HCT116 (cell line): ENCODE measurements around the gene ART3. TPM values are rescaled to one million over a fixed set of nuclear protein-coding genes. Genes with fewer than 3 reads are reported as not detected.

Source experiments
- ATAC-seq: fragments of 200-7000 bp; cut with Tn5 transposase; 2 replicates; pipeline ENCODE4 v1.9.1; 2020; ENCODE audit warnings: mild to moderate bottlenecking, moderate library complexity
- BruUV-seq: library from RNA; stranded (reverse); fragments of 400-500 nt; replicated peaks from 2 replicates; lab custom pipeline; 2021; lab: Mats Ljungman, UMichigan
- CTCF ChIA-PET: fragments of 300-600 bp; sonication (Branson Sonifier 250); formaldehyde crosslinking; loops from one replicate; lab custom pipeline; 2021; ENCODE audit warnings: antibody characterized with exemption; lab: Charles Lee
- POLR2A ChIA-PET: fragments of 300-600, 350-600 bp; sonication (Branson Sonifier 250); formaldehyde crosslinking; loops from one replicate; lab custom pipeline; 2021; ENCODE audit warnings: antibody characterized with exemption; lab: Charles Lee
- RAD21 ChIA-PET, 2 experiments: fragments of 300-600 bp; sonication (Branson Sonifier 250); formaldehyde crosslinking; loops; one replicate each; lab custom pipeline; 2023; ENCODE audit warnings: low total read pairs in 2 of 2; ENCODE audit not compliant: uncharacterized antibody in 2 of 2, unreplicated experiment in 2 of 2, low non-redundant PET in 1 of 2; lab: Charles Lee
- DNase-seq: peaks from one replicate; pipeline ENCODE4 v3.0.0-alpha.2; 2010; ENCODE audit warnings: low read depth, low spot score
- H2AFZ ChIP-seq: fragments of 200-600 bp; shearing (Covaris generic), sonication (generic); 2 replicates; pipeline ENCODE4 v1.6.1; 2017; ENCODE audit warnings: low read depth, mixed run types, mixed read lengths, antibody characterized with exemption, low read length; ENCODE audit not compliant: poor library complexity, severe bottlenecking
- H3K27ac ChIP-seq: 2 replicates; pipeline ENCODE4 v1.5.1; 2012; ENCODE audit warnings: low read depth, low read length
- H3K27me3 ChIP-seq: fragments of 200-600 bp; sonication (generic); 2 replicates; pipeline ENCODE4 v1.6.1; 2016; ENCODE audit warnings: mixed run types, low read length, mixed read lengths; ENCODE audit not compliant: insufficient read depth
- H3K36me3 ChIP-seq, 2 experiments: fragments of 200-500 bp in 1 of 2; fragments of 200-600 bp in 1 of 2; sonication (Bioruptor generic) in 1 of 2; sonication (generic) in 1 of 2; 2 replicates each; pipeline versions ENCODE4 v1.5.1 to v1.6.1; 2014 to 2016; ENCODE audit warnings: low read length in 2 of 2, inconsistent platforms in 1 of 2, mixed read lengths in 1 of 2, mixed run types in 1 of 2; ENCODE audit not compliant: insufficient read depth in 2 of 2, control insufficient read depth in 1 of 2
- H3K4me1 ChIP-seq, 2 experiments: fragments of 200-600 bp in 1 of 2; sonication (generic) in 1 of 2; 2 replicates each; pipeline versions ENCODE4 v1.5.1 to v1.6.1; 2012 to 2017; ENCODE audit warnings: low read length in 2 of 2, inconsistent platforms in 1 of 2, mild to moderate bottlenecking in 1 of 2, mixed read lengths in 1 of 2, mixed run types in 1 of 2, moderate library complexity in 1 of 2; ENCODE audit not compliant: insufficient read depth in 2 of 2, control insufficient read depth in 1 of 2
- H3K4me2 ChIP-seq: fragments of 200-600 bp; sonication (generic); 2 replicates; pipeline ENCODE4 v1.6.1; 2017; ENCODE audit warnings: mixed run types, low read length, mixed read lengths
- H3K4me3 ChIP-seq, 2 experiments: fragments of 200-600 bp in 1 of 2; sonication (generic) in 1 of 2; replicated peaks in 1 of 2; 2 replicates each; pipeline ENCODE4 v1.5.1; 2011 to 2016; ENCODE audit warnings: low read length in 2 of 2, control low read depth in 1 of 2, low read depth in 1 of 2, mild to moderate bottlenecking in 1 of 2, mixed read lengths in 1 of 2, mixed run types in 1 of 2
- H3K79me2 ChIP-seq: fragments of 200-600 bp; sonication (generic); 2 replicates; pipeline ENCODE4 v1.6.1; 2017; ENCODE audit warnings: mild to moderate bottlenecking, mixed run types, low read length, moderate library complexity, mixed read lengths; ENCODE audit not compliant: insufficient read depth
- H3K9ac ChIP-seq: fragments of 200-600 bp; sonication (generic); 2 replicates; pipeline ENCODE4 v1.6.1; 2016; ENCODE audit warnings: low read length, mixed read lengths
- H3K9me2 ChIP-seq: fragments of 200-600 bp; sonication (generic), shearing (Covaris generic); 2 replicates; pipeline ENCODE4 v1.6.1; 2017; ENCODE audit warnings: mixed run types, mild to moderate bottlenecking, moderate library complexity; ENCODE audit not compliant: insufficient read depth
- H3K9me3 ChIP-seq, 2 experiments: fragments of 200-500 bp in 1 of 2; fragments of 200-600 bp in 1 of 2; sonication (Bioruptor generic) in 1 of 2; sonication (generic) in 1 of 2; 2 replicates each; pipeline ENCODE4 v1.6.1; 2014 to 2017; ENCODE audit warnings: low read length in 2 of 2, mixed read lengths in 2 of 2, inconsistent platforms in 1 of 2, low read depth in 1 of 2, mild to moderate bottlenecking in 1 of 2, mixed run types in 1 of 2, moderate library complexity in 1 of 2; ENCODE audit not compliant: control insufficient read depth in 1 of 2, insufficient read depth in 1 of 2
- H4K20me1 ChIP-seq: fragments of 200-600 bp; sonication (generic), shearing (Covaris generic); 2 replicates; pipeline ENCODE4 v1.6.1; 2017; ENCODE audit warnings: mixed run types, mild to moderate bottlenecking, moderate library complexity; ENCODE audit not compliant: insufficient read depth
- CBX3 ChIP-seq: IDR thresholded peaks from 2 replicates; pipeline ENCODE4 v1.6.1; 2012; ENCODE audit warnings: low read depth
- CEBPB ChIP-seq: IDR thresholded peaks from 2 replicates; pipeline ENCODE4 v1.6.1; 2012; ENCODE audit warnings: low read depth
- EZH2phosphoT487 ChIP-seq: fragments of 200-600 bp; IDR thresholded peaks from 2 replicates; pipeline ENCODE4 v1.6.1; 2018; ENCODE audit warnings: antibody characterized with exemption, borderline replicate concordance
- FOSL1 ChIP-seq: IDR thresholded peaks from 2 replicates; pipeline ENCODE4 v1.6.1; 2012; ENCODE audit warnings: low read depth
- MAX ChIP-seq: IDR thresholded peaks from 2 replicates; pipeline ENCODE4 v1.6.1; 2012
- REST ChIP-seq: IDR thresholded peaks from 2 replicates; pipeline ENCODE4 v1.6.1; 2012; ENCODE audit warnings: low read depth
- SIN3A ChIP-seq: IDR thresholded peaks from 2 replicates; pipeline ENCODE4 v1.6.1; 2012; ENCODE audit warnings: low read depth
- SP1 ChIP-seq: IDR thresholded peaks from 2 replicates; pipeline ENCODE4 v1.6.1; 2012; ENCODE audit warnings: low read depth
- SRF ChIP-seq: IDR thresholded peaks from 2 replicates; pipeline ENCODE4 v1.6.1; 2012; ENCODE audit warnings: low read depth
- ZBTB33 ChIP-seq: IDR thresholded peaks from 2 replicates; pipeline ENCODE4 v1.6.1; 2011; ENCODE audit warnings: mild to moderate bottlenecking, low read length, moderate library complexity; ENCODE audit not compliant: insufficient replicate concordance; ENCODE audit errors: extremely low read depth
- ZFX ChIP-seq: fragments of 450-650 bp; IDR thresholded peaks from 2 replicates; pipeline ENCODE4 v1.6.1; 2017
- intact Hi-C: fragments of 100-400 bp; cut with micrococcal nuclease; formaldehyde crosslinking; loops from 2 replicates; pipeline ENCODE4 v1.10.0; 2022
- total RNA-seq: library from RNA; stranded (reverse); gene quantifications from one replicate; pipeline ENCODE4 v1.2.1, GENCODE V29; 2021; ENCODE audit not compliant: unreplicated experiment

Gene ART3
- total RNA-seq, 1 experiment from 2014 or later: not detected

- Histone ChIP-seq H3K4me3 (no peak overlapping the region), H3K4me1 (no peaks in the 10 kb centered on the region), H4K20me1 (0 out of 2 replicates have a peak, but pooled peaks cover 5% of the 10 kb centered on the region), H2AFZ (no peak overlapping the region), H3K79me2 (peaks cover 62% of the 10 kb centered on the region), H3K27me3 (no peaks in the 10 kb centered on the region), H3K9me3 (no peaks in the 10 kb centered on the region), H3K4me2 (no peak overlapping the region), H3K27ac (no peak overlapping the region), H3K9ac (no peak overlapping the region), H3K36me3 (peaks cover 33 to 40% of the 10 kb centered on the region in 2 experiments), H3K9me2 (no peaks in the 10 kb centered on the region)
- ATAC-seq (no peak), DNase-seq (no peak)
- no TSS peak for BruUV-seq
- TF ChIP-seq CBX3 (no peak), SRF (no peak), CEBPB (no peak)
- CTCF ChIA-PET: interaction anchor here (1.2 kb wide), 1 partner anchor 52 kb away, joined by 3 read pairs; no protein-coding TSS in a partner anchor
- intact Hi-C loops: no loop called here
- RAD21 ChIA-PET: no interaction called here
- POLR2A ChIA-PET: no interaction called here
Observed at GRCh38 chr4:76127754-76128153, 53.2 kb downstream of the ART3 start.

- Histone ChIP-seq H4K20me1 (peaks cover 10% of the 10 kb centered on the region; the same call in 1 of the 2 replicates), H2AFZ (no peak overlapping the region), H3K9me3 (no peaks in the 10 kb centered on the region), H3K27ac (no peak overlapping the region), H3K4me2 (no peak overlapping the region), H3K9ac (no peak overlapping the region), H3K4me1 (peaks cover under 1 to 2% of the 10 kb centered on the region in 2 experiments; a peak in 3 of 4 replicates), H3K79me2 (peaks cover 99% of the 10 kb centered on the region), H3K36me3 (peaks cover 24 to 35% of the 10 kb centered on the region in 2 experiments), H3K4me3 (no peak overlapping the region), H3K9me2 (no peaks in the 10 kb centered on the region), H3K27me3 (no peaks in the 10 kb centered on the region)
- ChIA-PET POLR2A (no interaction called here), CTCF (no interaction called here), RAD21 (no interaction called here)
- intact Hi-C loops: no loop called here
- ATAC-seq (no peak), DNase-seq (no peak)
- TF ChIP-seq SRF (no peak), SIN3A (no peak), SP1 (no peak), ZFX (no peak), REST (no peak), CEBPB (no peak), FOSL1 (no peak), ZBTB33 (no peak), EZH2phosphoT487 (no peak), MAX (no peak)
- BruUV-seq: no TSS peak
Observed at GRCh38 chr4:76141241-76141640, 66.7 kb downstream of the ART3 start.
